Subcutaneous adipose tissue (tissue), 4 donors: ENCODE data around the gene UBE2Z. TPM values are rescaled to one million over a fixed set of nuclear protein-coding genes. Genes with fewer than 3 reads are reported as not detected.

Source experiments
- CTCF ChIP-seq: fragments of 450-650 bp; IDR thresholded peaks from one replicate; pipeline ENCODE4 v1.5.1; 2016; ENCODE audit warnings: low read depth, mild to moderate bottlenecking, control low read depth, antibody characterized with exemption, moderate library complexity
- total RNA-seq, 4 donors: library from RNA; depleted of rRNA; stranded (reverse); fragments of >200 nt; gene quantifications; one replicate each; pipeline ENCODE4 v1.1.0, GENCODE V29; 2016

Gene UBE2Z
- total RNA-seq, result 10 to 100 TPM; 39.9 to 55.2 (median 46.5) TPM

DNA sequence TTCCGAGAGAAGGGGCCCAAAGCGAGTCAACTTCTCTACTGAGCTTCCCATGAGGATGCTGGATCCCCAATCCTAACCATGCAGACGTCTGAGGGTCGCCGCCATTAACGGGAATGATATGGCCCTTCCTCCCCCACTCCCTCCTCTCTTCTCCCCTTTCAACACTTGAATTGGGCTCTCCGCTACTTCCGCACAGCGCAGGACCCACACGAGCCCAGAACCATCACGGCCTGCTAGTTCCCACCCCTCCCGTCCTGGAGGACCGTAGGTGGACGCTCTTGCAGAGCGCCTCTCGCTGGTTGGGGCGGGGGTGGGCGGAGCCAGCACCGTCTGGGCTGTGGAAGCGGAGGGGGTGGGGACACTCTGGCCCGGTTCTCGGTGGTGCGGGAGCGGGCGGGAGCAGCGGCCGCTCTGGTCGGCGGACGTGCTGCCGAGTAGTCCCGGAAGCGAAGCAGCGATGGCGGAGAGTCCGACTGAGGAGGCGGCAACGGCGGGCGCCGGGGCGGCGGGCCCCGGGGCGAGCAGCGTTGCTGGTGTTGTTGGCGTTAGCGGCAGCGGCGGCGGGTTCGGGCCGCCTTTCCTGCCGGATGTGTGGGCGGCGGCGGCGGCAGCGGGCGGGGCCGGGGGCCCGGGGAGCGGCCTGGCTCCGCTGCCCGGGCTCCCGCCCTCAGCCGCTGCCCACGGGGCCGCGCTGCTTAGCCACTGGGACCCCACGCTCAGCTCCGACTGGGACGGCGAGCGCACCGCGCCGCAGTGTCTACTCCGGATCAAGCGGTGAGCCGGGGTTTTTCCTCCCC lies at the start of gene UBE2Z:
Gene UBE2Z, plus strand, starts transcription at position 361 of the 797 bp plus-strand sequence. Its CDS starts 97 bp downstream, at position 458.
- no peak for TF ChIP-seq CTCF

DNA sequence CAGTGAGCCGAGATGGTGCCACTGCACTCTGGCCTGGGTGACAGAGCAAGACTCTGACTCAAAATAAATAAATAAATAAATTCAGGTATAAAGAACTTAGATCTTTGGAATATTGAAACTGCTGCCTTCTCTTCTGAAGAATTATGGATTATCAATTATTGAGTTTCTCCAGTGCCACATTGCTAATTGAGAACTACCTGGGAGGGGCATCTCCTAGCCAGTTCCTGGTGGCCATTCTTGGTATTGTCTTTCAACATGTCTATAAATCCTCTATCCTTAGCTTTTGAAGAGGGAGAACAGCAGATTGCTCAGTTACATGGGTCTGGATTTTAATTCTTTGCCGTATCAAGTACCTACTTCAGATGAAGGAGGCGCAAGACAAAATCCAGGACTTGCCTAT lies 48.2 kb upstream of the UBE2Z start:
- TF ChIP-seq CTCF, result no peak

DNA sequence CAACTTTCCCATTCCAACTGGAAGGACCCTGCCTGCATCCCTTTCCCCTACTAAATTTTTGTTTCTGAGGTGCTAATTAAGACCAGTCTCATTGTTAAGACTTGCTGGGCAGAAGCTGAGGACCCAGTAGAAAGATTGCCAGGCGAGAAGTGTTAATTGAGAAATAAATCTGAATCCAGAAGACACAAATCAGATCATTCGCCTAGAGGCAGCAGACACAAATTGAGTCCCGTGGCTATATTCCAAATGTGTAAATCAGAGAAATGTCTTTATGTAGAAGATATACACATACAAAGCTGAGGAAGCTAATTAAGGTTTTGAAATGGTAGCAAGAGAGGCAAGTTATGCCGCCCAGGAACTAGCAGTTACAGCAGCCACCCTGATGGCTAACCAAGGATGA lies 47.8 kb upstream of the UBE2Z start:
- no peak for TF ChIP-seq CTCF

GRCh38 chr17:48868916-48869500 lies 39.2 kb upstream of the UBE2Z start:
- no peak for TF ChIP-seq CTCF

GRCh38 chr17:48869821-48870318 lies 38.3 kb upstream of the UBE2Z start:
- TF ChIP-seq CTCF, result no peak

- TF ChIP-seq CTCF, result no peak
These were observed 37.1 kb upstream of the UBE2Z start for GRCh38 chr17:48871035-48871550.
